ENCODE data around the gene ARHGEF4. TPM values are rescaled to one million over a fixed set of nuclear protein-coding genes. Genes with fewer than 3 reads are reported as not detected.

Gene ARHGEF4
- total and polyA plus RNA-seq, 4 donors = 1.1 to 6.9 (median 2.2) TPM

DNA sequence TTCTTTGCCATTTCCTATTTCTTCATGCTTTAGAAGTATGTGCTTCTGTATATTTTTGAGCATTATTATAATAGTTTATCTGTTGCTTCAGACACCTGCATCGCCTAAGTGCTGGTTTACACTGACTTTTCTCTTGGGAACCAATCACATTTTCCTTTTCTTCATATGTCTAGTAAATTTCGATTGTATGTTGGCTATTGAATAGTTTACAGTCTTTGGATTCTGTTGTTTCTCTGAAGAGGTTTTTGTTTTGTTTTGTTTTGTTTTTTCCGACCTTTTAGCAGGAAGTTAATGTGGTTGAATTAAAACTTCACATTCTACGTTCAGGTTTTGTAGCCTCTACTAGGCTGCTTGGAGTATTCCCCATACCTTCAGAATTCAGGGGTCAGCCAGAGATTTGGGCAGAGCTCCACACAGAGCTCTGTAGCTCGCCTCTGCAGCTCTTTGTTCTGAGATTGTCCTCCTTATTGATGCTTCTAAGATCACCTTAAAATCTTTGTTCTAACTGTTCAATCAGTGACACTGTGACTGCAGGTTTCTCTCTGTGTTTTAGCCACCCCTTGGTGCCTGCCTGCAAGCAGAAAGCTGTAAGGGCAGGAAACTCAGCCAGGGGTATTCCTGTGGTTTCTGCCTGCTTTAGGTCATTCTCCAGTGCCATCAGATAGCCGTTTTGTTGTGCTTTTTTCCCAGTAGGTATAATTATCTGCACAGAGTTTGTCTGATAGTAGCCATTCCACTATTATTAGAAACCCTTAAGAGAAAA lies 173.2 kb downstream of the ARHGEF4 start:
- H3K36me3 ChIP-seq (ENCODE audit: control insufficient read depth in 1 of 2, insufficient read depth in 2 of 2, low read length in 1 of 2) = no peaks in the 10 kb centered on the region
- H3K27me3 ChIP-seq (ENCODE audit: control insufficient read depth in 1 of 2, insufficient read depth in 2 of 2, low read length in 1 of 2) = no peaks in the 10 kb centered on the region
- no peaks in the 10 kb centered on the region for H3K9me3 ChIP-seq (ENCODE audit: control insufficient read depth, low read length)
- H3K4me3 ChIP-seq (ENCODE audit: low read length in 2 of 2) = no peak overlapping the region
- H3K4me1 ChIP-seq (ENCODE audit: control insufficient read depth in 1 of 2, insufficient read depth in 2 of 2, low read length in 2 of 2) = no peaks in the 10 kb centered on the region
- intact Hi-C loops (cut with DNase I) = no loop called here
- no peak overlapping the region for H3K27ac ChIP-seq (ENCODE audit: low read depth in 1 of 2, low read length in 2 of 2)
- ATAC-seq (ENCODE audit: low FRiP score) = no peak
- WGBS, 2 donors = 73 to 75% methylated on average over 6 of the region's 6 CpGs
- DNase-seq = no peak

DNA sequence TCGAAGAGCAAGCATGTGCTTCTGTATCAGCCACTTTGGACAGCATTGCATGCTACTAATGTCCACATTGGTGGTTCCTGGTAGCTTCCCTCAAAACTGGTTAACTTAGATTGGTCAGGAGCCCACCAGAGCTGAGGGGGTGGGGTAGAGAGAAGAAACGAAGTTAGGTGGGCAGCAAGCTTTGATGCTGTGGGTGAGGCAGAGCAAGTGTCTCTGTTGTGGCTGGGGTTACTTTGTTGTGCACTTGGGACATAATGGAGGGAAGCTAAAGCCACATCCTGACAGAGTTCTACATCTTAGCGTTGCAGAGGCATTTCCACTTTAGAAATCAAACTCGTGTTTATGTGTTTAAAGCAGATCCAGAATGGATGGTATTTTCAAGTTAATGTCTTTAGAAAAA lies 173.9 kb downstream of the ARHGEF4 start:
- Histone ChIP-seq H3K27me3 (ENCODE audit: control insufficient read depth in 1 of 2, insufficient read depth in 2 of 2, low read length in 1 of 2) (no peaks in the 10 kb centered on the region), H3K4me3 (ENCODE audit: low read length in 2 of 2) (no peak overlapping the region), H3K36me3 (ENCODE audit: control insufficient read depth in 1 of 2, insufficient read depth in 2 of 2, low read length in 1 of 2) (no peaks in the 10 kb centered on the region), H3K27ac (ENCODE audit: low read depth in 1 of 2, low read length in 2 of 2) (no peak overlapping the region), H3K9me3 (ENCODE audit: control insufficient read depth, low read length) (no peaks in the 10 kb centered on the region), H3K4me1 (ENCODE audit: control insufficient read depth in 1 of 2, insufficient read depth in 2 of 2, low read length in 2 of 2) (no peaks in the 10 kb centered on the region)
- WGBS, 2 donors = 77 to 85% methylated on average over 4 of the region's 4 CpGs
- ATAC-seq (ENCODE audit: low FRiP score) (no peak), DNase-seq (no peak)
- intact Hi-C loops (cut with DNase I) = no loop called here

DNA sequence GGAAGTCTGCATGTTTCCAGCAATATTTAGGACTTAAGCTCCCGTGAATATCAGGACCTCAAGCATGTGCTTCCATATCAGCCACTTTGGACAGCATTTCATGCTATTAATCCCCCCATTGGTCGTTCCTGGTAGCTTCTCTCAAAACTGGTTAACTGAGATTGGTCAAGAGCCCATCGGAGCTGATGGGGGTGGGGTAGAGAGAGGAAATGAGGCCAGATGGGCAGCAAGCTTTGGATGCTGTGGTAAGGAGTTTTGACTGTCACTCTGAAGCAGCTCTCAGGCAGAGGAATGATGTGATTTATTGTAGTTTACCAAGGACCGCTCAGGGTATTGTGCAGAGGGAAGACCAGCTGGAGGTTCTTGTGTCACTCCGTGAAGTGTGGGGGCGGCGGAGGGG lies 174.8 kb downstream of the ARHGEF4 start:
- intact Hi-C loops (cut with DNase I) = no loop called here
- no peak overlapping the region for H3K27ac ChIP-seq (ENCODE audit: low read depth in 1 of 2, low read length in 2 of 2)
- H3K9me3 ChIP-seq (ENCODE audit: control insufficient read depth, low read length) = no peaks in the 10 kb centered on the region
- WGBS, 2 donors = 44 to 55% methylated on average over 7 of the region's 7 CpGs
- DNase-seq (no peak), ATAC-seq (ENCODE audit: low FRiP score) (no peak)
- no peaks in the 10 kb centered on the region for H3K4me1 ChIP-seq (ENCODE audit: control insufficient read depth in 1 of 2, insufficient read depth in 2 of 2, low read length in 2 of 2)
- no peak overlapping the region for H3K4me3 ChIP-seq (ENCODE audit: low read length in 2 of 2)
- H3K36me3 ChIP-seq (ENCODE audit: control insufficient read depth in 1 of 2, insufficient read depth in 2 of 2, low read length in 1 of 2) = no peaks in the 10 kb centered on the region
- H3K27me3 ChIP-seq (ENCODE audit: control insufficient read depth in 1 of 2, insufficient read depth in 2 of 2, low read length in 1 of 2) = no peaks in the 10 kb centered on the region

DNA sequence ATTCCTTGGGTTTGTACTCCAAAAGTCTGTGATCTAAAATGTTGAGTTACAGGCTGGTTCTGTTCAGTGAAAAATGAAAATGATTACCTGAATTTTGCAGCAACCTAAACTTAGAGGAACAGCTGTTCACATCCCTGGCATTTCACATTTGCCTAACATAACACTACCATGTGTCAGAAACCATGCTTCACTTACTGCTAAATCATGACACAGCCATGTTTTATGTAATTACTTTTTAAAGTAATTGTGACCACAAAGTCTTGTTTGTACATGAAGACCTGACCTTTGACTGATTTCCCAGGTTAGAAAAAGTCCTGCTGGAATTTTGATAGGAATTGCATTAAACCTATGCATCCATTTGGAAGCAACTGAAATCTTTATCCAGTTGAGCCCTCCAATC lies 177.4 kb downstream of the ARHGEF4 start:
- no peaks in the 10 kb centered on the region for H3K36me3 ChIP-seq (ENCODE audit: control insufficient read depth in 1 of 2, insufficient read depth in 2 of 2, low read length in 1 of 2)
- intact Hi-C loops (cut with DNase I) = no loop called here
- ATAC-seq (ENCODE audit: low FRiP score) (no peak), DNase-seq (no peak)
- no peaks in the 10 kb centered on the region for H3K4me1 ChIP-seq (ENCODE audit: control insufficient read depth in 1 of 2, insufficient read depth in 2 of 2, low read length in 2 of 2)
- no peak overlapping the region for H3K27ac ChIP-seq (ENCODE audit: low read depth in 1 of 2, low read length in 2 of 2)
- H3K27me3 ChIP-seq (ENCODE audit: control insufficient read depth in 1 of 2, insufficient read depth in 2 of 2, low read length in 1 of 2) = no peaks in the 10 kb centered on the region
- no peak overlapping the region for H3K4me3 ChIP-seq (ENCODE audit: low read length in 2 of 2)
- no peaks in the 10 kb centered on the region for H3K9me3 ChIP-seq (ENCODE audit: control insufficient read depth, low read length)

DNA sequence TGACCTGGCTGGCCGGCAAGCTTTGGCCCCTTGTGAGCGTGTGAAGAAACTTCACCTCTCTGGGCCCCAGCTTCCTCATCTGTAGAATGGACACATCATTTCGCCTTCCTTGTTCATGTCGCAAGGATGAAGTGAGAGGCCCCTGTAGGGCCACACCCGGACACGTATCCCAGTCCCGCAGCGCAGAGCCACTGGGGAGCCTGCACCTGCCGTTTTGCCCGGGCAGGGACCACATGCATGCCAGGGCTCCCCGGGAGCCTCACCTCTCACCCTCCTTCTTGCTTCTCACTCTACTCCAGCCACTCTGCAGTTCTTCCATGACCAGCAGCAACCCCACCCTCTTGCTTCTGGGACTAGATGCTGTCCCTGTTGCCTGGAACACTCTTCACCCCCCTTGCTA lies 179.1 kb downstream of the ARHGEF4 start:
- WGBS, 2 donors = 92 to 93% methylated on average over 11 of the region's 11 CpGs
- Histone ChIP-seq H3K27me3 (ENCODE audit: control insufficient read depth in 1 of 2, insufficient read depth in 2 of 2, low read length in 1 of 2) (no peaks in the 10 kb centered on the region), H3K4me3 (ENCODE audit: low read length in 2 of 2) (no peak overlapping the region), H3K36me3 (ENCODE audit: control insufficient read depth in 1 of 2, insufficient read depth in 2 of 2, low read length in 1 of 2) (no peaks in the 10 kb centered on the region), H3K9me3 (ENCODE audit: control insufficient read depth, low read length) (no peaks in the 10 kb centered on the region), H3K27ac (ENCODE audit: low read depth in 1 of 2, low read length in 2 of 2) (no peak overlapping the region), H3K4me1 (ENCODE audit: control insufficient read depth in 1 of 2, insufficient read depth in 2 of 2, low read length in 2 of 2) (no peaks in the 10 kb centered on the region)
- no peak for DNase-seq
- ATAC-seq (ENCODE audit: low FRiP score) = peak; percentile 22
- intact Hi-C loops (cut with DNase I) = no loop called here

DNA sequence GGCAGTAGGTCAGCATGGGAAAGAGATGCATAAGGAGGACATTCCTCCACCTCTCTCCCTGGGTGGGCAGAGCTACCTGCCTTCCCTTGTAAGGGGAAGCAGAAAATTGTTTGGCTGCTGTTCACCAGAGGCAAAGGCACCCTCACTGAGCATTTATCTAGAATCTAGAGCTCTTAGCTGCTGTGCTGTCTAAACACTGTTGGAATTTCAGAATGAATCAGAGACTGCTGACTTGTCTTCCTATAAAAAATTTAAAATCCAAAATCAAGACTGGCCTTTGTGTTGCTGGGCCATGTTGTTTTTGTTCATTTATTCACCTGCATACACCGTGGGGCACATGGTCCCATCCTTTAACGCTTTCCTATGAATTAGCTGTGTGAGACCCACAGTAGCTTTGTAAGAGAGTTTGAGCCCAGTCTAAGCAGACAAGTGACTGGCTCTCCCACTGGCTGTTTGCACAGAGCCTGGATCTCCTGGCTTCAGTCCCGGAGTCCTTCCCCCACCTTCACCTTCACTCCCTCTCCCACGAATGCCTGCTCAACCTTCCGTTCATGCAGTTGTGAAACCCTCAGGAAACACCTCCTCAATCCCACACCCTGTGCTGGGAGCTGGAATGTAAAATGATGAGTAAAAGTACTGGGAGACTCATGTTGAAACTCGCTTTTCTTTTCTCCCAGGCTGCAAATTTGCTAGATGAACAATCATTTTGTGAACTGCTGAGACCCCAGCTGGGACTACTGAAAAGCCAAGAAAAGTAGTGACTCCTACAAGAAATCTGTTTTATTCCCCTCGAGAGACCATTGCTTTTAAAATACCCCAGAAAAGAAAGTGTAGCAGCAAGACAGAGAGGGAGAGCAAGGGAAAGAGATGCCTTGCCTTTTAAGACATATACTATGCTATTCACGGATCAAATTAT lies 180.4 kb downstream of the ARHGEF4 start:
- 19 to 21% methylated on average over 8 of the region's 8 CpGs for WGBS, 2 donors
- no peak overlapping the region for H3K27ac ChIP-seq (ENCODE audit: low read depth in 1 of 2, low read length in 2 of 2)
- DNase-seq (no peak), ATAC-seq (ENCODE audit: low FRiP score) (no peak)
- H3K4me3 ChIP-seq (ENCODE audit: low read length in 2 of 2) = no peak overlapping the region
- H3K27me3 ChIP-seq (ENCODE audit: control insufficient read depth in 1 of 2, insufficient read depth in 2 of 2, low read length in 1 of 2) = no peaks in the 10 kb centered on the region
- intact Hi-C loops (cut with DNase I) = no loop called here
- no peaks in the 10 kb centered on the region for H3K4me1 ChIP-seq (ENCODE audit: control insufficient read depth in 1 of 2, insufficient read depth in 2 of 2, low read length in 2 of 2)
- H3K36me3 ChIP-seq (ENCODE audit: control insufficient read depth in 1 of 2, insufficient read depth in 2 of 2, low read length in 1 of 2) = no peaks in the 10 kb centered on the region
- no peaks in the 10 kb centered on the region for H3K9me3 ChIP-seq (ENCODE audit: control insufficient read depth, low read length)

DNA sequence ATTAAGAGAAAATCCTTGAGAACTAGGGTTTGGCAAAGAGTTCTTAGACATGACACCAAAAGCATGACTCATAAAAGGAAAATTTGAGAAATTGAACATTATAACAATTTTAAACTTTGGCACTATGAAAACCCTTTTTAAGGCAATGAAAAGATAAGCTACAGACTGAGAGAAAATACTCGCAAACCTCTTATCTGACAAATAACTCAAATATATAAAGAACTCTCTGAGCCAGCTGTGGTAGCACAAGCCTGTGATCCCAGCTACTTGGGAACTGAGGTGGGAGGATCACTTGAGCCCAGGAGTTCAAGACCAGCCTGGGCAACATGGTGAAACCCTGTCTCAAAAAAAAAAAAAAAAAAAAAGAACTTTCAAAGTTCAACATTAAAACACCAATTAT lies 186.0 kb downstream of the ARHGEF4 start:
- Histone ChIP-seq H3K27ac (ENCODE audit: low read depth in 1 of 2, low read length in 2 of 2) (no peak overlapping the region), H3K4me3 (ENCODE audit: low read length in 2 of 2) (no peak overlapping the region), H3K9me3 (ENCODE audit: control insufficient read depth, low read length) (peaks cover under 1% of the 10 kb centered on the region), H3K27me3 (ENCODE audit: control insufficient read depth in 1 of 2, insufficient read depth in 2 of 2, low read length in 1 of 2) (no peaks in the 10 kb centered on the region), H3K4me1 (ENCODE audit: control insufficient read depth in 1 of 2, insufficient read depth in 2 of 2, low read length in 2 of 2) (no peaks in the 10 kb centered on the region), H3K36me3 (ENCODE audit: control insufficient read depth in 1 of 2, insufficient read depth in 2 of 2, low read length in 1 of 2) (no peaks in the 10 kb centered on the region)
- 4 to 7% methylated on average over 1 of the region's 1 CpG for WGBS, 2 donors
- intact Hi-C loops (cut with DNase I) = no loop called here
- DNase-seq = no peak
- ATAC-seq (ENCODE audit: low FRiP score) = no peak

DNA sequence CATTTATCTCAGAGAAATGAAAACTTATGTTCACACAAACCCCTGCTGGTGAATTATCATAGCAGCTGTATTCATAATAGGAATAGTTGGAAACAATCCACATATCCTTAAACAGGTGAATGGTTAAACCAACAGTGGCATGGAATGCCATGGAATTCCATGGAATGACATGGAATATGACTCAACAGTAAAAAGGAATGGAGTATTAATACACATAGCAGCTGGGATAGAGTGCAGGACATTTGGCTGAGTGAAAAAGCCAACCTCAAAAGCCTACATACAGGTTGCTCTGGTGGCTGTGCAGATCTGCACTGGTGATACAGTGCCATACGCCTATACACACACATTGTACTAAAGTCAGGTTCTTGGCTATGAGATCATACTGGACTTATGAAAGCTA lies 187.0 kb downstream of the ARHGEF4 start:
- 89 to 100% methylated on average over 1 of the region's 1 CpG for WGBS, 2 donors
- no peak overlapping the region for H3K27ac ChIP-seq (ENCODE audit: low read depth in 1 of 2, low read length in 2 of 2)
- intact Hi-C loops (cut with DNase I) = no loop called here
- no peak overlapping the region for H3K4me3 ChIP-seq (ENCODE audit: low read length in 2 of 2)
- H3K9me3 ChIP-seq (ENCODE audit: control insufficient read depth, low read length) = peaks cover 3% of the 10 kb centered on the region
- ATAC-seq (ENCODE audit: low FRiP score) = no peak
- H3K4me1 ChIP-seq (ENCODE audit: control insufficient read depth in 1 of 2, insufficient read depth in 2 of 2, low read length in 2 of 2) = no peaks in the 10 kb centered on the region
- no peak for DNase-seq
- H3K36me3 ChIP-seq (ENCODE audit: control insufficient read depth in 1 of 2, insufficient read depth in 2 of 2, low read length in 1 of 2) = no peaks in the 10 kb centered on the region
- no peaks in the 10 kb centered on the region for H3K27me3 ChIP-seq (ENCODE audit: control insufficient read depth in 1 of 2, insufficient read depth in 2 of 2, low read length in 1 of 2)

DNA sequence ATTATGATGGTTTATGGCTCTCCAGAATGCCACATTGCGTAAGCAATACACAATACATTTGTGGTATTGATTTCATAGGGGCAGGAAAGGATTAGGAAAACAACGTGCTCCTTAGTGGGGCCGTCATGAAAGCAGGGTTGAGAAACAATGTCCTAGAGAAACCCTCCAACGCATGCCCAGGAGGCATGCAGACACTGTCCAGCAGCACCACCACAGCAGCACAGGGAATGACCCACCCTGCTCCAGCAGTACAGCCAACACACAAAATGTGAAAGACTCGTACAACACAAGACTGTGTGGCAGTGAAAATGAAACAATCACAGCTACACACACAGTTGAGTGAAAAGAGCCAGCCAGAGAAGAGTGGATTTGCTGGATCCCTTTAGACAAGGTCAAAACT lies 190.2 kb downstream of the ARHGEF4 start:
- H3K4me3 ChIP-seq (ENCODE audit: low read length in 2 of 2) = no peak overlapping the region
- ATAC-seq (ENCODE audit: low FRiP score) (no peak), DNase-seq (no peak)
- H3K4me1 ChIP-seq (ENCODE audit: control insufficient read depth in 1 of 2, insufficient read depth in 2 of 2, low read length in 2 of 2) = no peaks in the 10 kb centered on the region
- no peaks in the 10 kb centered on the region for H3K36me3 ChIP-seq (ENCODE audit: control insufficient read depth in 1 of 2, insufficient read depth in 2 of 2, low read length in 1 of 2)
- no peaks in the 10 kb centered on the region for H3K27me3 ChIP-seq (ENCODE audit: control insufficient read depth in 1 of 2, insufficient read depth in 2 of 2, low read length in 1 of 2)
- 65 to 67% methylated on average over 5 of the region's 5 CpGs for WGBS, 2 donors
- peaks cover 3% of the 10 kb centered on the region for H3K9me3 ChIP-seq (ENCODE audit: control insufficient read depth, low read length)
- intact Hi-C loops (cut with DNase I) = no loop called here
- no peak overlapping the region for H3K27ac ChIP-seq (ENCODE audit: low read depth in 1 of 2, low read length in 2 of 2)

All from aorta (tissue), 5 donors.